NCI-H2029 (cell line): ENCODE results near the gene DNAAF6.
A peak's percentile ranks its signal among the peaks of the same experiment; 100 is the strongest.
"Not testable (repeated sequence)": the region's sequence is repeated elsewhere in the genome, so short reads cannot be mapped to it uniquely, and the experiment has no call there.

Experiments used
- DNase-seq: peaks from one replicate; lab custom pipeline; 2025; lab: John Stamatoyannopoulos, UW

The DNAAF6 gene

DNA sequence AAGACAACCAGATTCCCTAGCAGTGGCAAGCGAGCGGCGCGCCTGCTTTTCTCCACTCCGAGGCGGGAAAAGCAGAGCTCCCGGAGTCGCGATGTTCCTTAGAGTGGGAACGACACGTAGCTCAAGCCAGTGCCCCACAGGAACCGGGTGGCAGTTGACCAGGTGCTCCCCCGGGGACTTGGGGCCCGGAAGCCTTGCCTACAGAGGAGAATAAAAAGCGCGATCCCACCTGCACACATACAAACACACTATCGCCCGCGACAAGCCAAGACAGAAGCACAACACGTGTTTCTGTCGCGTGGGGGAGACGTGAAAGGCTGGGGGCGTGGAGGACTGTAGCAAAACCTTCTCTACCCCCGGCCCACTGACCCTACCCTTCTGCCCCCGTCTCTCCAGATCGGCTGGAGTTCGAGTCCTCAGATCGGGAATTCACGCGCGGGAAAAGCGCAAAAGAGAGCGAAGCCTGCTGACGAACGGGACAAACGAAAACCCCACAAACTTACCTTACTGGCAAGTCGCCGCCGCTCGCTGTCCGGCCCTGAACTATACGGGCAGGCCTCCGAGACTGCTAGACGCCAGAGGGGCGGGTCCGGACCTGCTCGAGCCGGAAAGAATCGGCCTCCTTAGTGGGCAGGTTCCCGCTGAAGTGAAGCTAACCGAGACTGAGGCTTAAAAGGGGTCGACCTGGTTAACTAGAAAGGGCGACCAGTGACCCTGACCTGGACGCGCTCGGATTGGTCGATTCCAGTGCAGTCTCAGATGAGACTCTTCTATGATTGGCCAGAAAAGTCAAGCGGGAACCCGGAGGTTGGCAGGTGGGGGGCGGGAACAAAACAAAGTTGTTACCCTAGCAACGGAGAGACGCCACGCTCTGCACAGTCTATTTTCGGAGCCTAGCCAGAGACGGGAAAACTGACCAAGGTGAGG, at the start of gene DNAAF6, which contains the start of gene NUP62CL:
DNAAF6 (plus strand) TSS at position 842 of the 927 bp plus-strand sequence. CDS start 6,265 bp downstream, outside the sequence.
NUP62CL (minus strand) TSS at position 664 of the 927 bp plus-strand sequence. CDS start 31,287 bp downstream, outside the sequence.
- DNase-seq = peak; percentile 78

DNA sequence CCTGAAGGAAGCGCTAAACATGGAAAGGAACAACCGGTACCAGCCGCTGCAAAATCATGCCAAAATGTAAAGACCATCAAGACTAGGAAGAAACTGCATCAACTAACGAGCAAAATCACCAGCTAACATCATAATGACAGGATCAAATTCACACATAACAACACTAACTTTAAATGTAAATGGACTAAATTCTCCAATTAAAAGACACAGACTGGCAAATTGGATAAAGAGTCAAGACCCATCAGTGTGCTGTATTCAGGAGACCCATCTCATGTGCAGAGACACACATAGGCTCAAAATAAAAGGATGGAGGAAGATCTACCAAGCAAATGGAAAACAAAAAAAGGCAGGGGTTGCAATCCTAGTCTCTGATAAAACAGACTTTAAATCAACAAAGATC, 48.8 kb upstream of the DNAAF6 start:
- DNase-seq = not testable (repeated sequence)

DNA sequence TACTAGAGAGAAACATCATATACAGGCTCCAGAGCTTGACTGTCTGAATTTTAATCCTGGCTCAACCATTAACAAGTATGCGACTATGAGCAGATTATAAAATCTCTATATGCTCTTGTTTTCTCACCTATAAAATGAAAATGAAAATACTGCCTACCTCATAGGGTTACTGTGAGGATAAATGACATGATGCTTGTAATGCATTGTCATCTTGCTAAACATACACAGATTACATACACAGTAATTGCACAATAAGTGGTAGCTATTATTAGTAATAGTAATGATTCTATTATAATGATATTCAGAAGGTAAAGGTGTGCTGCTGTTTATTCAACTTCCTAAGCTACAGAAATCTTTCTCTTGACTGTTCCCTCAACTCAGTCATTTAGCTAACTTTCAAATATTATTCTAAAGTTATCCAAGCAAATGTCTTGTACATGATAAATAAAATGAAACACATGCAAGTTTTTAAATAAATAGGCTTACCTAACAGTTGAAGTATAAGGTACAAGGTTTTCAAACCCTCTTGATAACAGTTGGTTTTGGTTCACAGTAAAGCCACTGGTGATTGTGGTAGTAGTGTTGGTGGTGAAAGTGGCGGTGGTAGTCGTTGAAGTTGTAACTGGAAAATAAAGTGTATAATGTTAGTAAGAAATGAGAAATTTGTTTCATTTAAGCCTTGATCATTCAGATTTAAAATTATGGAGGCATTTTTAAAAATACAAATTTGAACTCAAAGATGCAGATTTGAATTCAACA, 39.1 kb upstream of the DNAAF6 start:
- no peak for DNase-seq

DNA sequence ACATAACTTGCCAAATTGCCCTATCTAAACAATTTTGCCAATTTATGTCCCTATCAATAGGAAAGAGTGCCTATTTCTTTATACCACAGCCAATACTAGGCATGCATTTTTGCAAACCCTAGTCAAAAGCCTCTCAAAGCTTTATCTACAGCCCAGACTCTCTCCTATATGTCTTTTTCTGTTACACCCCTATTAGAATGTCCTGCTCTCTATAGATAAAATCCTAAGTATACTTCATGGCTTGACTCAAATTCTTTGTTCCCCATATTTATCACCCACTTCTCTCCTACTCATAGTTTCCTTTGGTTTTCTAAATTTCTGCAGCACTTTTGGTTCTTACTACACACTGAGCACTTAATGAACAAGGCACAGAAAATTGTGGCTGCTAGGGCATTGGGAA, 38.2 kb upstream of the DNAAF6 start:
- DNase-seq = no peak

DNA sequence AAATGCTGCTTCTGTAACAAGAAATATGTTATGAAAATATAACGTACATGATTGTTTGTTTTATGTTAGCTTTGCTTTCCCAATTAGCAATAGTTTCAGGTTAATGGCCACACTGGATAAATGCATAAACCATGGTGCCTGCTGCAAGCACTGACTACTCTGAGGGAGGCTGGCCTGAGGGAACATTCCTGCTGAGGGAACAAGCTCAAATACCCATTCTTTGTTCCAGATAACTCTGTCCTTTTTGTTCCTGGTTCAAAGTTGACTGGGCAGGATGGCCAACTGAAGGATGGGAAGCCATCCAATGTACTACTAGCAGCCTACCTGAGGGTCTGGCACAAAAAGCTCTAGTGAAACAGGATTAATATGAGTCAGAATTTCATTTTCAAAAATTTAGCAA, 37.7 kb upstream of the DNAAF6 start:
- DNase-seq = no peak

DNA sequence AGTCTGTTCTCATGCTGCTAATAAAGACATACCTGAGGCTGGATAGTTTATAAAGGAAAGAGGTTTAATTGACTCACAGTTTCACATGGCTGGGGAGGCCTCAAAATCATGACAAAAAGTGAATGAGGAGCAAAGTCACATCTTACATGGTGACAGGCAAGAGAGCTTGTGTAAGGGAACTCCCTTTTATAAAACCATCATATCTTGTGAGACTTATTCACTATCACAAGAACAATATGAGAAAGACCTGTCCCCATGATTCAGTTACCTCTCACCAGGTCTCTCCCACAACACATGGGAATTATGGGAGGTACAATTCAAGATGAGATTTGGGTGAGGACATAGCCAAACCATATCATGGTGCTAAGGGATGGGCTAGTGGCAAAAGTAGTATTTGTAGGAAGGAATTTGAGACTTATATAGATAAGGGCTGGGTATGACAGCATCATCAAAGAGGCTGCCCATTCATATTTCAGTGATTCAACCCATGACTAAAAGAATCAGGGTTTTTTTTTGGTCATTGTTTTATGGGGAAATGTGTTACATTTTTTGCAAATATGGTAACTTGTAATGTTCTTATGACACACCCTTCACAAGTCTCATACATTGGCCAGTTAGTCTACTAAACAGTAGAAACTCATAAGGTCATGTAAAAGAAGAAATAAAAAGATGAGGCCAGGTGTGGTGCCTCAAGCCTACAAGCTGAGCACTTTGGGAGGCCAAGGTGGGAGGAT, 34.9 kb upstream of the DNAAF6 start:
- DNase-seq = no peak

DNA sequence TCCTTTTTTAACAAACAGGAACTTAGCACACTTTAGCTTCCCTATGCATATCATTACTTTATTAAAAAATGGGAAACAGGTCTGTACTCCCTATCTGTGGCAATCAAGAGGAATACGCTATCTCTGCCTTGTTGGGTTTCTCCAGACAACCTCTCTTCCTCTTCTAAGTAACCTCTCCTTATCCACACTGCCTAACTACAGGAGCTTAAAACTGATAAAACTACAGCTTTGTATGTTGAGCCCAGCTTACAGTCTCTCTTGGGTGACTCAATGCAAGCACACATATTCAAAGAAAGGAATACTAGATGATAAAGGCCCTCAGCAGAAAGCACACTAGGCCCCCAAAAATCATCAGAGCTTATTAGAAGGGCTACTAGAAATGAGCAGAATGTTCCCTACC, 9.1 kb upstream of the DNAAF6 start:
- DNase-seq = no peak

DNA sequence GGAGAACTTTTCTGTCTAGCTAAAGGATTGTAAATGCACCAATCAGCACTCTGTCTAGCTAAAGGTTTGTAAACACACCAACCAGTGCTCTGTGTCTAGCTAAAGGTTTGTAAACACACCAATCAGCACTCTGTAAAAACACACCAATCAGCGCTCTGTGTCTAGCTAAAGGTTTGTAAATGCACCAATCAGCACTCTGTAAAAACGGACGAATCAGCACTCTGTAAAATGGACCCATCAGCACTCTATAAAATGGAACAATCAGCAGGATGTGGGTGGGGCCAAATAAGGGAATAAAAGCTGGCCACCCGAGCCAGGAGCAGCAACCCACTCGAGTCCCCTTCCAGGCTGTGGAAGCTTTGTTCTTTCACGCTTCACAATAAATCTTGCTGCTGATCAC, 8.3 kb upstream of the DNAAF6 start:
- not testable (repeated sequence) for DNase-seq

DNA sequence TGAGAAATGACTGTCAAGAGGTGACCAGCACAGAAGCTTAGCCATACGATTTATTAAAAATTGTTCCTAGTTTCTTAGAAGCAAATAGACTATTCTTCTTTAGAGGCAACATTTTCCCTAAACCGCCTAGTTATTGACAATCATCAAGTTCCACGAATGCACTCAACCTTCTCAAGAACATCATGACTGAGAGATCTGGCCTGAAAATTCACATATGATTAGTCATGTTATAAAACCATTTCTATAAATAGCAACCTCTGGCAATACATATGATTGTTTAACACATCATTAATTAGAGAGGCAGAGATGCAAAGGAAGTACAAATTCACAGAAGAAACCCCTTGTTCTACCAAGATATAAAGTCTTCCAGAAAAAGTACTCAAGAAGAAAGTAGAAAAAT, 6.9 kb upstream of the DNAAF6 start:
- no peak for DNase-seq

DNA sequence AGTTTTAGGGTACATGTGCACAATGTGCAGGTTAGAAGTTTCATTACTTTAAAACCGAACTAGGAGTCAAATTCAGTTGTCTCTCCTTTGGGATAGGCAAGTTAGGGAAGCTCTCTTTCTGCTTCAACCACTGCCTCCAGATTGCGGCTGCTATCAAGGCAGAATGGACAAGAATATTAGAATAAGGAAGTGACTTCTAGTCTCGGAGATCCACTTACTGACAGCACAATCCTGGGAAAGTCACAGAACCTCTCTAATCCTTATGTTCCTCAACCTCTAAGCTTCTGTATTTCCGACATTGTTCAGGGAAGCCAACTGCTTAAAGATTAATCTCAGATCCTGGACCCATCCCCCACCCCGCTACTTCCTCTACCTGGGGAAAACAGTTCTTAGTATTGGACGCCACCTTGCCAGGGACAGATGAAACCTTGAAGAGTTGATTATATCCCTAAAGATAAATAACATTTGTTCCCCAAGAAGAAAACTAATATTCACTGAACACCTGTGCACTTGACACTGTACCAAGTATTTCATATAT, 2.3 kb upstream of the DNAAF6 start:
- no peak for DNase-seq

DNA sequence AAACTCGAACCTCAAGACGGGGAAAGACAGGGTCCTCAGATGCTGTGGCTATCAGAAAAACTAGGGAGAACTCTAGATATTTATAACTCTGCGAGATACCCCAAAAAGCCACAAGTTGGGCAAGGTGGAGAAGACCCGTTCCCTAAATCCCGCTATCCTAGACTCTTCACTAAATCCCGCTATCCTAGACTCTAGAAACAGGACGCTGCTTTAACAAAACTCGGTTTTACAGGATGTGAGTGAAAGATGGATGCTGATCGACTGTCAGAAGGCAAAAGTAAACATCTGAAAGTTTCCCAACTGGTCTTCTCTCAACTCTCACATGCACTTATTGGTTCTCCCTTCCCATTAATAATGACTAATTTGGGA, 270 bp downstream of the DNAAF6 start:
- DNase-seq = no peak

DNA sequence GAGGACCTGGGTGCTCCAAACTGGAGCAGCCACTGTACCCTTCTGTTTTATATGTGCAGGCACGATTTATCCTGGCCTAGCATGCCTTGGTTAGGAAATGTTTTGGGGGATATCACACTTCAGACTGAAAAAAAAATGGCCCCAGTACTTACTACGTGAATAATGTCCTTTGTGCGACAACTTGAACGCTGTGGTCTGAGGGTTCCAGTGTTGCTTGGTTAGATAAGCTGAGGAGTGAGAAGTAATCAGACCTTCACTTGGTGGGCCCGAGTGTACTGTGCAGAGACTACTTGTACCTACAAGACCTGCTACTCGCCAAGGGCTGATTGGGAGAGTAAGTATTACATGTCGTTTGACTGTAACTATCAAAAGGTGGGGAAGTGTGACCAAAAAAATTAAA, 678 bp downstream of the DNAAF6 start:
- no peak for DNase-seq

DNA sequence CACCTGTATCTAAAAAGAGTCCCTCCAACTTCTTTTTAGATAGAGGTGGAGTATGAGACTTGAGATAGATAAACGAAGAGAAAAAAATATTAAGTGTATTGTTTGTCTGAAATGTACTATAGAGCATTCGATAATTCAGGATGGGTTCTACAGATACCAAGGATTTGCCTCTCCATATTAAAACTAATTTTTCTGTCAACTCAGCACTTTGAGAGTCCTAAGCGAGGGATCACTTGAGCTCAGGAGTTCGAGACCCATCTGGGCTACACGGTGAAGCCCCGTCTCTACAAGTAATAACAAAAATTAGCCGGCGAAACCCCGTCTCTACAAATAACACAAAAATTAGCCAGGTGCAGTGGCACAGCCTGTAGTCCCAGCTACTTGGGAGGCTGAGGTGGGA, 1.5 kb downstream of the DNAAF6 start:
- no peak for DNase-seq

DNA sequence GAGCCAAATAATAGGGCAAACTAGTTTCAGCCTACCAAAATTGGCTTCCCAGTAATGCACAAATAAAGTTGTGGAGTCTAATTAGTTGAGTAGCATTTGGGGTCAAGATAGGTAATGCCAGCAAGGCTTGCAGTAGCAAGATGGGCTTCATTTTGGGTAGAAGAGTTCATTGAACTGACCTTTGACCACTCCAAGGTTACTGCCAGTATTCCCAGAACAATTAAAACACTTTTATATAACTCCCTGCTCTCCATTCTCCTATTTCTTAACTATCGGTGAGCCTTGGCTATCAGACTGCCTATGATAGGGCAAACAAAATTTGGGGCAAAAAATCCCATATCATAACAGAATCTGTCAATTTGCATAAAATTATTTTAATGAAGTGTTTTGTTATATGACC, 7.1 kb downstream of the DNAAF6 start:
- no peak for DNase-seq

DNA sequence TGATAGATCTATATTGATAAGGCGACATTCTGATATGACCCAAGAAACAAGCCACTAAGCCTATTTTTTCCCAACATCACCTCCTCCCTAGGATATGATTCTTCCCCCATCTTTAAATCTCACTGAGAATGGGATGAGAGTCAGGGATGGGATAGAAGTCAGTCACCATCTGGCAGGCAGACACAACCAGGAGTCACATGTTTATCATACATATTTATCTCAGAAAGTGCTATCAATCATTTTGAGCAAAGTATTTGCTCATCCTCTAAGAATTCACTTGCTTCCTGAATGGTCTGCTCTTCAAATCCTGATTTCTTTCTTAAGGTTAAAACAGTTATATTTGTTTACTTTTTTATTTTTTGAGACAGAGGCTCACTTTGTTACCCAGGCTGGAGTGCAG, 20.3 kb downstream of the DNAAF6 start:
- no peak for DNase-seq

DNA sequence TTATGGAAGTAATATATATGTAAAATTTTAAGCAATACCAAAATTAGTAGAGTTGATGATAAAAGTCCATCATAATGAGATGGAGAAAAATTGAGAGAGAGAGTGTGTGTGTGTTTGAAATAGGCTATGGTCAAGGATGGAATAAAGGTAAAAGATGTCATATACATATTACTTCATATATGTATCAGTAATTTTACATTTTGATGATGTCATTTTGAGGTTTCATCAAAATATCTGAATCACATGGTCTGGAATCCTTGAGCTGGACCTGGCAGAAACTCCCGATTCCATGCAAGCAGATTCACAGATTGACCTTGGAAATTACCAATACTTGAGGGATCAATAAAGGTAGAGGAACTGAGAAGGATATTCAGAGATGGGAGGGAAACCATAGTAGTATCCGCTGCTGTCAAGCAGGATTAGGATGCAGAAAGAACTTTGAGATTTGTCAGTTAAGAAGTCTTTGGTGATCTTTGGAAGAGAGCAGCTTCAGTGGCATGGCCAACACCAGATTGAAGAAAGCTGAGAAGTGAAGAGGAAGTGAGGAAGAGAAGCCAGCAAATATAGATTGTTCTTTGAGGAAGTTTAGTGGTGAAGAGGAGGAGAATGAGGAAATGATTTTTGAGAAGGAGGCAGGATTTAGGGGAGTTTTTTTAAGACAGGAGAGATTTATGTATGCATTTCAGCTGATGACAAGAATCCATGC, 21.5 kb downstream of the DNAAF6 start:
- no peak for DNase-seq

DNA sequence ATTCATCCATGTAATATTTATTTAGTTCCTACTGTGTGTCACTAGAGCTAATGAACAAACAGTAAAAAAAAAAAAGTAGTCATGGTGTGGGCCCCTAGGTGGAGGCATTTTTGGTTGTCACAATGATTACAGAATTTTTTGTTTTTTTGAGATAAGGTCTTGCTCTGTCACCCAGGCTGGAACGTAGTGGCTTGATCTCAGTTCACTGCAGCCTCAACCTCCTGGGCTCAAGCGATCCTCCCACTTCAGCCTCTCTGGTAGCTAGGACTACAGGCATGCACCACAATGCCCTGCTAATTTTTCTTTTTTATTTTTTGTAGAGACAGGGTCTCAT, 22.0 kb downstream of the DNAAF6 start:
- no peak for DNase-seq

DNA sequence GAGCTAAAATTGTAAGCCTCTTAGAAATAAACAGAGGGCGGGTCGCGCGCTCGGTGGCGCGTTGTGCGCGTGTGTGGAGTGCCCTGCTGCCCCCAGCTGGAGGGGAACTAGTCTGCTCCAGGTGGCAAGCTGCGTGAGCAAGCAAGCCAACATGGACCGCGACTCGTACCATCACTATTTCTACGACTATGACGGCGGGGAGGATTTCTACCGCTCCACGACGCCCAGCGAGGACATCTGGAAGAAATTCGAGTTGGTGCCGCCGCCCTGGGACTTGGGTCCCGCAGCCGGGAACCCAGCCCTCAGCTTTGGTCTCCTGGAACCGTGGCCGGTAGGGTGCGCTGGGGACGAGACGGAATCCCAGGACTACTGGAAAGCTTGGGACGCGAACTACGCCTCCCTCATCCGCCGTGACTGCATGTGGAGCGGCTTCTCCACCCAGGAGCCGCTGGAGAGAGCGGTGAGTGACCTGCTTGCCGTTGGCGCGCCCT, 66.1 kb downstream of the DNAAF6 start:
- no peak for DNase-seq

DNA sequence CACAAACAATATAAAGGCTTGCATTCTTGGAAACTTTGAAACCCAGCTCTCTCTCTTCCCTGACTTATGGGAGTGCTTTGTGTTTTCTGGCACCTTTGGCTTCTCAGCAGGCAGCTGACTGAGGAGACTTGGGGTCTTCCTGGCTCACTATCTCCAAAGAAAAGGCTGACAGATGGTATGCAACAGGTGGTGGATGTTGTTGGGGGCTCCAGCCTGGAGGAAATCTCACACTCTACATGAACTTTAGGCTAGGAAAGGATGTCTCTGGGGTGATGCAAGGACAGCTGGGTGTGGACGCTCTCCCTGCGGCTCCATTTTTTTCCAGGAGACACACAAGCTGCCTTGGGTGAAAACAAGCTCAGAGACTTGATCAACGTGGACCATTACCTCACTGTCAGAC, 67.4 kb downstream of the DNAAF6 start:
- DNase-seq = no peak

DNA sequence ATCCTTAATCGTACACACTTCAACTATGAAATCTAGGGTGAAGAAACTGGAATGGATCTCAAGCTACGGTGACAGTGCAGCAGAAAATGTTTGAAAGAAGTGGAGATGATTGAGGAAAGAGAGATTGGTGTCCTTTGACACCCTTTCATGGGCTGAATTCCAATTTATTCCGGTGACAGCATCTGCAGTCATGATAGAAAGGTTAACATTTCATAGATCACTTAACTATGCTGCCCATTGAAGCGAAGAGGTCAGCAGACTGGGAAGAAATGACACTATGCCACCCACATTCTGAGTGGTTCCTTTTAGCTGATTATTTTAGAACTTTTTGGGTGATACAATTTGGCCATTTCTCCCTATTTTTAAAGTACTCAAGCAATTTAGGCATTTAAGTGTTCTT, 82.3 kb downstream of the DNAAF6 start:
- no peak for DNase-seq

DNA sequence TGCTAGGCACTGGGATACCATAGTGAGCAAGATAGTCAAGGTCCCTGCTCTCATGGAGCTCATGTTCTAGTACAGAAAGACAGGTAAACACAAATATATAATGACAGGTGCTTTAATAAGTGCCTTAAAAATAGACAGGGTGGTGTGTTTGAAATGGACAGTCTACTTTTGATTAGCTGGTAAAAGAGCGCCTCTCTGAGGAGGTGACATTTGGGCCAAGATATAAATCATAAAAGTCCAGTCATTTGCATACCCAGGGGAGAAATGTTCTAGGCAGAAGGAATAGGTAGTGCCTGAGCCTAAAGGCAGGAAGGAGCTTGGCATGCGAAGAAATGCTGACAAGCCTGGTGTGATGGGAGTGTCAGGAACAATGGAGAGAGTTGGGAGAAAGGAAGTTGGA, 83.6 kb downstream of the DNAAF6 start:
- no peak for DNase-seq

DNA sequence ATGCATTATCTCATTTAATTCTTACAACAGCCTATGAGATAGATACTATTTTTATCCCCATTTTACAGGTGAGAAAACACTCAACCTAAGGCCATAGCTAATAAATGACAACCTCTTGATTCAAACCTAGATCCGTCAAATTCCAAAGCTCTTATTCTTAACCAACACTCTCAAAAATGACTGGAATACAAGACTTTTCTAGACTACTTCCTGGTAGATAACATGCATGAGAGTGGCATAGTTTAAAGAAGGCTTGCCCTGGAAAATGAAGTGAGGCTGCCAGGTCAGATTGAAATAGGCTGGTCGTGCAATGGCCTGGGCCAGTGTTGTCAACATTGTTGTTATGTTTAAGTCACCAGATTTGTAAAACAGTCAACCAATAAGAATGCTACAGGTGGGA, 86.6 kb downstream of the DNAAF6 start:
- DNase-seq = no peak
